ENCODE data around the gene USP6.
"Not testable (repeated sequence)": the region's sequence is repeated elsewhere in the genome, so short reads cannot be mapped to it uniquely, and the experiment has no call there.

USP6 gene

DNA sequence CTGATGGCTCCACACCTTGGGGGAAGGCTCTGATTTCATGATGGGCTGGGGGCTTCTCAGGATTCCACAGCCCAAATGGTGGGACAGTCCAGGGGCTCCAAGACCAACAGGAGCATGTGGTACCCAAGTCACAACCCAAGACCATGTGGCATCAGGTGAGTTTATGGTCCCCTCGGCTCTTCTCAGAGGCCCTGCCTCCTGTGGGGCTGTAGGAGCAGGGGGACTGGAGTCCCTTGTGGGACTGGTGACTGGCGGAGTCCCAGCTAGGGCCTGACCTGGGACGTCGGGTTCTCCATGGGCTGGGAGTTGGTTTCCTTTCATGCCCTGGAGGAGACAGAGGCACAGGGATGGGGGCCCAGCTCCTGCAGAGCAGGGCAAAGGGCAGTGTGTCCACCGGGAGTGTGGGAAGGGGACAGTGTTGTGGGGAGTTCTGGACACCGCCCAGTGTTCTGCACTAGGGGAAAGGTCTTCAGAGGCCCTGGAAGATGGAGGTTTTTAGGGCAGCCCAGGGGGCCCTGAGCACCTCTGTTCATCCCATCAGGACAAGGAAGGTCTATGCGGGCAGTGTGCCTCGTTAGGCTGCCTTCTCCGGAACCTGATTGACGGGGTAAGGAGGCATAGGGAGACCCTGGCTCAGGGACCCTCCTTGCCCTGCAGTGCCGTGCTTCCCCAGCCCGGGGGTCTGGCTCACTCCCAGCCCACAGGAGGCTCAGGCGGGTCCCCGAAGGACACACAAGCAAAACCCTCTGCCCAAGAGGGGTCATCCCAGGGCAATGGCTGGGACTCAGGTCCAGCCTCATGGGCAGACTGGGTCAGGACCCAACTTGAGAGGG is 21.0 kb downstream of the USP6 start:
- DNase-seq, result not testable (repeated sequence)

DNA sequence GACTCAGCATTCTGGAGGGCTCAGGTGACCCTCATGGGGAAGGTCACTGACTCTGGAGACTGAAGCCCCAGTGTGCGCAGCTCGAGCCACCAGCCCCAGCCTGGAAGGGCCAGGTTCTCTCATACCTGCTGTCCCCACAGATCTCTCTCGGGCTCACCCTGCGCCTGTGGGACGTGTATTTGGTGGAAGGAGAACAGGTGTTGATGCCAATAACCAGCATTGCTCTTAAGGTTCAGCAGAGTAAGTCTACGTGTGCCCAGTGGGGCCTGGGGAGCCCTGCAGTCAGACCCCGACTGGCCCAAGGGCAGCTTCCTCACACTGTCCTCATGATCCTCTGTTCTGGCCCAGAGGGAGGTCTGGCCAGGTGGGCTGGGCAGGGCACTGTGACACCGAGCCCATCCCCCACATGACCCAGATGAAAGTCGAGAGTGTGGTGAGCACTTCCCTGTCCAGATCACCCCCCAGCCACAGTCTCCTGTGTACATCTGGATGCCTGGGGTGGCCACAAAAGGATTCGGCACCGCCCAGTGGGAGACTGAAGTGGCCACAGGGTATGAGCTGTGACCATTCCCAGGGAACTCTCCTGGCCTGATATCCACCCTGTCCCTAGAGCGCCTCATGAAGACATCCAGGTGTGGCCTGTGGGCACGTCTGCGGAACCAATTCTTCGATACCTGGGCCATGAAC is 21.8 kb downstream of the USP6 start:
- not testable (repeated sequence) for DNase-seq

DNA sequence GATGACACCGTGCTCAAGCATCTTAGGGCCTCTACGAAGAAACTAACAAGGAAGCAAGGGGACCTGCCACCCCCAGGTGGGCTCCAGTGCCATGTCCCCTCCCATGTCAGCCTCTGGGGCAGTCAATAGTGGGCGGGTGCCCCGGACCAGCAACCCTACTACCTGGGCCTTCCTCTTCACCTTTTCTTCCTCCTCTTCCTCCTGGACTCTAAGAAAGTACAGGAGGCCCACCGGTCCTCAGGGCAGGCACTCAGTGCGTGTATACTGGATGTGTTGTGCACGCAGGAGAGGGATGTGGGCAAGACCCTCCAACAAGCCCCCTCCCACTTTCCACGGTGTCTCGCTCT is 22.3 kb downstream of the USP6 start:
- DNase-seq, result not testable (repeated sequence)

DNA sequence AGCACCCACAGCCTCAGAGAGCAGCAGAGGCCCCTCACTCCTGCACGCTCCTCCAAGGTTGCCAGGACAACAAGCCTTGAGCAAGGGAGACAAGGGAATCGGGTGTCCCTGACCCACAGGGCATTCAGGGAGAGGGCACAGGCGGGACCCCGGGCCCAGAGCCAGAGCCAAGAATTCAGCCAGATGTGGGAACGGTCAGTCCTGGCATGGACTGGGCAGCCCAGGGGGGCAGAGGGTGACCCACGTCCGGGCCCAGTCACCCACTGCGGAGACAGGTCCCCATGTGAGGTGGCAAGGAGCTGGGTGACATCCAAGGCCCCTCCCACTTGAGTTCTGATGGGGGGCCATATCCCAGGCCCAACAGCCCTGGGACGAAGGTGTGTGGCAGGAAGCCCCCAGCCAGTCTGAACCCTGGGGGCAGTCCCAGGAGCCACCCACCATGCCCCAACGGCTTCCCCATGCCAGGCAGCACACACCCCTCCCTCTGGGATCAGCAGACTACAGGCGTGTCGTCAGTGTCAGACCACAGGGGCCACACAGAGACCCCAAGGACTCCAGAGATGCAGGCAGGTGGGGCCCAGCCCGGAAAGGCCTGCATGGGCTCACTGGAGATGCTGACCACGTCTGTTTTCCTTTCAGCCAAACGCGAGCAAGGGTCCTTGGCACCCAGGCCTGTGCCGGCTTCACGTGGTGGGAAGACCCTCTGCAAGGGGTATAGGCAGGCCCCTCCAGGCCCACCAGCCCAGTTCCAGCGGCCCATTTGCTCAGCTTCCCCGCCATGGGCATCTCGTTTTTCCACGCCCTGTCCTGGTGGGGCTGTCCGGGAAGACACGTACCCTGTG is 23.0 kb downstream of the USP6 start:
- no peak for DNase-seq

DNA sequence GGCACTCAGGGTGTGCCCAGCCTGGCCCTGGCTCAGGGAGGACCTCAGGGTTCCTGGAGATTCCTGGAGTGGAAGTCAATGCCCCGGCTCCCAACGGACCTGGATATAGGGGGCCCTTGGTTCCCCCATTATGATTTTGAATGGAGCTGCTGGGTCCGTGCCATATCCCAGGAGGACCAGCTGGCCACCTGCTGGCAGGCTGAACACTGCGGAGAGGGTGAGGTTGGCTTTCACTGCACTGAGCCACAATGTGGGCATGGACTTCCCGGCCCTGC is 23.6 kb downstream of the USP6 start:
- no peak for DNase-seq

DNA sequence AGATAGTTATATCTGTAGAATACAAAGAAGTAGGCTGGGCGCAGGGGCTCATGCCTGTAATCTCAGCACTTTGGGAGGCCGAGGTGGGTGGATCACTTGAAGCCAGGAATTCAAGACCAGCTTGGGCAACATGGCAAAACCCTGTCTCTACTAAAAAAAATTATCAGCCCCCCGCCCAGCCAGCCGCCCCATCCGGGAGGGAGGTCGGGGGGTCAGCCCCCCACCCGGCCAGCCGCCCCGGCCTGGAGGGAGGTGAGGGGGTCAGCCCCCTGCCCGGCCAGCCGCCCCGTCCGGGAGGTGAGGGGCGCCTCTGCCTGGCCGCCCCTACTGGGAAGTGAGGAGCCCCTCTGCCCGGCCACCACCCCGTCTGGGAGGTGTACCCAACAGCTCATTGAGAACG is 27.0 kb downstream of the USP6 start:
- DNase-seq, result not testable (repeated sequence)

DNA sequence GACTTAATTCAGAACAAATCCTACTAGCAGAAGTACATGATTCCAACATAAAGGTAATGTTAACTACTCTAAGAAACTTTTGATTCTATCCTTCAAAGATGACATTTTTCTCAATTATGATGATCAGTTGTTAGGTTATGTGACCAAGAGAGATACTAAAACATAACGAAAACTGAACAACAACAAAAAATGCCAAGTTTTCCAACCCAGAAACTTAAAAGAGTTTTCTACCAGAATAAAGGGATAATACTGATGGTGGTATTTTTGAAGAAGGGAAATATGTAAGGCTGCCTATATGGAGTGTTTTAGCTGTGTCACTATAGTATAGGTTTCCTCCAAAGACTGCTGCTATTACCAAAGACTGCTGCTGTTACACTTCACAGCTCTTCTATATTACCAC is 30.3 kb downstream of the USP6 start:
- DNase-seq, result not testable (repeated sequence)

DNA sequence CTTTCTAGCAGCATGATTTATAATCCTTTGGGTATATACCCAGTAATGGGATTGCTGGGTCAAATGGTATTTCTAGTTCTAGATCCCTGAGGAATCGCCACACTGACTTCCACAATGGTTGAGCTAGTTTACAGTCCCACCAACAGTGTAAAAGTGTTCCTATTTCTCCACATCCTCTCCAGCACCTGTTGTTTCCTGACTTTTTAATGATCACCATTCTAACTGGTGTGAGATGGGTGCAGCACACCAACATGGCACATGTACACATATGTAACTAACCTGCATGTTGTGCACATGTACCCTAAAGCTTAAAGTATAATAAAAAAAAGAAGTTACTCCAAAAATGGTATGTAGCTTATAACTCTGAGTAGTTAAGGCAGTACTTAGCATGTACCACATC is 44.9 kb downstream of the USP6 start:
- DNase-seq, result not testable (repeated sequence)

DNA sequence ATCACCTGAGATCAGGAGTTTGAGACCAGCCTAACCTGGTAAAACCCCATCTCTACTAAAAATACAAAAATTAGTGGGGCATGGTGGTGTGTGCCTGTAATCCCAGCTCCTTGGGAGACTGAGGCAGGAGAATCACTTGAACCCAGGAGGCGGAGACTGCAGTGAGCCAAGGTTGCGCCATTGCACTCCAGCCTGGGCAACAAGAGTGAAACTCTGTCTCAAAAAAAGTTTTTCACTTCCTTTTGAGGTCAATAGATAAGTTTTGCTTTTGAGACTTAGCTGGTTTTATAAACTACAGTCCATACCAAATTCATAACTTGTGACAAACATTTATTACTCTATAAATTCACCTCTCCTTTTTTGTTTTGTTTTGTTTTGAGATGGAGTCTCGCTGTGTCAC is 46.0 kb downstream of the USP6 start:
- DNase-seq, result not testable (repeated sequence)

DNA sequence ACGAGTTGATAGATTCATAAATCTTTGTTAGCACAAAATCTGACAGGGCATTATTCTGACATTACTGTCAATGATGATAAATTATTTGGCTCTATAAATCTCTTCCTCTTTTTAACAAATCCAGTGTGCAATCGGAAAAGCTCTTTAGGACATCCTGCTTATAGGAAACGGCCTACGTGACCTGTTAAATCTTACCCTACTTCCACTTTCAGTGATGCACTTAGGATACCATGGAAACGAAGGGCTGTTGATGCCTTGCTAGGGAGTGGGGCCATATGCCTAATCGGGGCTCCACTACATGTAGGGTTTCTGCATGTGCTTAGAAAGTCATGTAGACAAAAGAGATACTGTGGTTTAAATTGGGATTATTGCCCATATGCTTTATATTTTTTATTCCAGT is 48.6 kb downstream of the USP6 start:
- no peak for DNase-seq

DNA sequence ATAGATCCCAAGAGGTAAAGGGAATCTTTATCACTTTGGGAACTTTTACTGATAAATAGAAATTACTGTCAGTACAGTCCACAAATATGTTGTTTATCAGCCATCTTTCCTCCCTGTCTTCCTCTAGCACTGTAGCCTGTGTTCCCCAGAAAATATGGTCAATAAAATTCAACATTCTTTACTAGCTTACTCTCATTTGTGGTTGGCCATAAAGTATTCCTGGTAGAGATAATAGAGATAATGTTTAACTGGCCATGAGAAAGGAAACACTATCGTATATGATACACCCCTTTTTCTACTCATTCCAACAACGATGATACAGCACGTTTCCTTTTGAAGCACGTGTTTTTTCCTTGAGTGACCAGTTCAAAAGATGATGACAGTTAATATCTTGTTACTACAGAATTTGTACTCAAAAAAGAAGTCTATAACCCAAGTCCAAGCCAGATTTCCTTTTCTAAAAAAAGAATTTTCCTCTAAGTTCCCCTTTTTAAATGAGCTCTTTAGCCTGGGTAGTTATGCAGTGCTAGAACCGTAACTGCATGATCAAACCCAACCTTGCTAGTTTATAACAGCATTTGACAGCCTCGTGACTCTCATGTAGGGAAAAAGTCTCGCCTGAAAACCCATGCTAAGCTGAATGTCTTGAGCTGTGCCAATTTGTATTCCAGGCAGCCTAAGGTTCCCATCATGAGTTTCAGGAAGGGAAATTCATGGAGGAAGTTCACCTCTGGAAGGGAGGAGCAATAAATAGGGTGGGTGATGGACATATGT is 50.1 kb downstream of the USP6 start:
- not testable (repeated sequence) for DNase-seq

DNA sequence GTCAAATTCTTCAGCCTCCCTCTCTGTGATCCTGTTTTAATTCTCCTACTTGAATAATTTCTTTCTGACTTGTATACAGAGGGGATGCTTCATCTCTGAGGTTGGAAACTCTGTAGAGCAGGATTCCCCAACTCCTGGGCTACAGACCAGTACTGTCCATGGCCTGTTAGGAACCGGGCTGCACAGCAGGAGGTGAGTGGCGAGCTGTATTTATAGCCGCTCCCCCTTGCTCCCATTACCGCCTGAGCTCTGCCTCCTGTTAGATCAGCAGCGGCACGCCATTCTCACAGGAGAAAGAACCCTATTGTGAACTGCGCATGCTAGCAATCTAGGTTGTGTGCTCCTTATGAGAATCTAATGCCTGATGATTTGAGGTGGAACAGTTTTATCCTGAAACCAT is 59.2 kb downstream of the USP6 start:
- not testable (repeated sequence) for DNase-seq

DNA sequence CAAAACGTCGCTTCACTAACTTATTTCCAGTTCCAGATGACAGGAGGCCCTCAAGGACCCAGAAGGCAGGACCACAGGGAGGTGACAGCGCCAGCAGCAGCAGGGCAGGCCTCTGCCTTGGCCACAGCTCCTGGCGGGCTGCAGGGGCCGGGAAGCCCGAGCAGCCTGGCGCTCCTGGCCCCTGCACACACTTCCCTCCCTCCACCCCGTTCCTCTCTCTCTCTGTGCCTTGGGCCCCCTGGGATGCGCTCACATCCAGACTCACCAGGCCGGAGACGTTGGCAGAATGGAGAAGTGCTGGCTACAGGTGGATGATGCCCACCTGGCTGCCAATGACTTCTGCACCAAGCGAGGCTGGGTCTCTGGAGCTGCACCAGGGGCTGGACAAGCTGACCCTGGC is 63.2 kb downstream of the USP6 start:
- no peak for DNase-seq

DNA sequence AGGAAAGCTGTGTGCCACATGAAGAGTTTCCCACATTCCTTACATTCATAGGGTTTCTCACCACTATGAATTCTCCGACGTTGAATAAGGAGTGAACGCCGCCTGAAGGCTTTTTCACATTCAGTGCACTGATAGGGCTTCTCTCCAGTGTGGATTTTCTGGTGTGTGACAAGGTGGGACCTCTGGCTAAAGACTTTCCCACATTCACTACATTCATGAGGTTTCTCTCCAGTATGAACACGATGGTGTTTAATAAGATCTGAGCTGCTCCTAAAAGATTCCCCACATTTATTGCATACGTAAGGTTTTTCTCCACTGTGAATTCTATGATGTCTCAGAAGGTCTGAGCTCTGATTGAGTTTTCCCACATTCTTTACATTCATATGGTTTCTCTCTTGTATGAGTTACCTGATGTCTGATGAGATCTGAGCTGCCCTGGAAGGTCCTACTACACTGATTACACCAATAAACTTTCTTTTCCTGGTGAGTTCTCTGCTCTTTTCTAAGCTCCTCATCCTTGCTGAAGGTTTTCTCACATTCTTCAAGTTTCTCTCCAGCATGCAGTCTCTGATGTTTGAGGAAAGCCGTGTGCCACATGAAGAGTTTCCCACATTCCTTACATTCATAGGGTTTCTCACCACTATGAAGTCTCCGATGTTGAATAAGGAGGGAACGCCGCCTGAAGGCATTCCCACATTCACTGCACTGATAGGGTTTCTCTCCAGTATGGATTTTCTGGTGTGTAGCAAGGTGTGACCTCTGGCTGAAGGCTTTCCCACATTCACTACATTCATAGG is 65.9 kb downstream of the USP6 start:
- DNase-seq, result no peak

DNA sequence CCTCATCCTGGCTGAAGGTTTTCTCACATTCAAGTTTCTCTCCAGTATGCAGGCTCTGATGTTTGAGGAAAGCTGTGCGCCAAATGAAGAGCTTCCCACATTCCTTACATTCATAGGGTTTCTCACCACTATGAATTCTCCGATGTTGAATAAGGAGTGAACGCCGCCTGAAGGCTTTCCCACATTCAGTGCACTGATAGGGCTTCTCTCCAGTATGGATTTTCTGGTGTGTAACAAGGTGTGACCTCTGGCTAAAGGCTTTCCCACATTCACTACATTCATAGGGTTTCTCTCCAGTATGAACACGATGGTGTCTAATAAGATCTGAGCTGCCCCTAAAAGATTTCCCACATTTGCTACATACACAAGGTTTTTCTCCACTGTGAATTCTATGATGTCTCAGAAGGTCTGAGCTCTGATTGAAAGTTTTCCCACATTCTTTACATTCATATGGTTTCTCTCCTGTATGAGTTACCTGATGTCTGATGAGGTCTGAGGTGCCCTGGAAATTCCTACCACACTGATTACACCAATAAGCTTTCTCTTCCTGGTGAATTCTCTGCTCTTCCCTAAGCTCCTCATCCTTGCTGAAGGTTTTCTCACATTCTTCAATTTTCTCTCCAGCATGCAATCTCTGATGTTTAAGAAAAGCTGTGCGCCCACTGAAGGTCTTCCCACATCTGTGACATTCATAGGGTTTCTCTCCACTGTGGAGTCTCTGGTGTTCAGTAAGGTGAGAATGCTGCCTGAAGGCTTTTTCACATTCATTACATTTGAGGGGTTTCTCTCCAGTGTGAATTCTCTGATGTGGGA is 67.0 kb downstream of the USP6 start:
- DNase-seq, result no peak

DNA sequence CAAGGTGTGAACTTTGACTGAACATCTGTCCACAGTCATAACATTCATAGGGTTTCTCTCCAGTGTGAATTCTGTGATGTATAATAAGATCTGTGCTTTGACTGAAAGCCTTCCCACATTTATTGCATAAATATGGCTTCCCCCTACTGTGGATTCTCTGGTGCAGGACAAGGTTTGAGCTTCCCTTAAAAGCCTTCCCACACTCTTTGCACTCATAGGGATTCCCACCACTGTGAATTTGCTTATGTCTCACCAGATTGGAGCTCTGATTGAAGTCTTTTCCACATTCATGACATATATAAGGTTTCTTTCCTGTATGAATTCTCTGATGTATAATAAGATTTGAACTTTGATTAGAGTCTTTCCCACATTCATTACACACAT is 67.6 kb downstream of the USP6 start:
- no peak for DNase-seq

DNA sequence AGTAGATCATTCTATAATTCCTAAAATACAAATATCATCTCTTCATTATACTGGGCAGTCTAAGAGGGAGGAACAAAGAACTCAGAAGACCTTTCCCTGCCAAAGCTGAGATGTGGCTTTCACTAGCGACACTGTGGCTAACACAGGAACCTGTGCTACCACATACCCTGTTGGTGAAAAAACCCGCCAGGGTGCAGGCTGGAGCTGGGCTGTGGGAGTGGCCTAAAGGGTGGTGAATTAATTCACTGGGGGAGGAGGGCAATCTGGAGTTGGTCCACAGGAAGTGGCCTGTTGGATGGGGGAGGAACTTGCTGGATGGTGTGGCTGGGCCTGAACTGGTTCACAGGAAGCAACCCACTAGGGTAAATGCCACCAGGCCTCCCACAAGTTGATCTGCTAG is 68.5 kb downstream of the USP6 start:
- DNase-seq, result no peak

DNA sequence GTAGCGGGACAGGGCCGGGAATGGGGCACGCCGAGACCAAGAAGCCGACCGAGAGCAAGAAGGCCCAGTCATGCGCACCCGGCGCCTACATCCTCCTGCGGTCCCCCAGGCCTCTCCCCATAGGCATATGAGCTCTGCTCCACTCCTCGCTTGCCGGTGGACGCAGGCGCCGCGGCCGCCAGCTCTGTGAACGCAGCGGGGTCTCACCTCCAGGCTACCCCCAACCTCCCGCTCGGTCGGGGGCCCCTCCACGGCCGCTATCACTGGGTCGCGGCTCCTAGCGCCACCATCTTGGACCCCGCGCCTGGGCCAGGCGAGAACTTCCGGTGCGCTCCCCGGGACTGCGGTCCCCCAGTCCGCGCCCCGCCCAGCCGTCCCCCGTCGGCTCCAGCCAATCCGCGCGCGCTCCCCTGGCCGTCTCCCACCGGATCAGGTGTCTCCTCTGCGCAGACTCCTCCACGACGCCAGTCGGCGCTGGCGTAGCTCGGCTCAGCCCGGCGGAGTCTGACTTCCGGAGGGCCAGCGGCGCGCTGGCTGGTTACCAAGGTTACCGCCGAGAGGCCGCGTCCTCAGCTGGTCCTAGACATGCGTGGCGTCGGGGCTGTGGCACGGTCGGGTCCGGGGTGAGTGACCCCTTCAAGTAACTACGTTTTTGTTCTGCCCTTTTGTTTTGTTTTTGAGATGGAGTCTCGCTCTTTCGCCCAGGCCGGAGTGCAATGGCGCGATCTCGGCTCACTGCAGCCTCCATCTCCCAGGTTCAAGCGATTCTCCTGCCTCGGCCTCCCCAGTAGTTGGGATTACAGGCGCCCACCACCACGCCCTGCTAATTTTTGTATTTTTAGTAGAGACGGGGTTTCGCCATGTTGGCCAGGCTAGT is 75.9 kb downstream of the USP6 start, which contains the start of gene ZNF594:
Gene ZNF594, minus strand, starts transcription at position 328 of the 877 bp plus-strand sequence. CDS start 7,612 bp downstream, outside the sequence.
- DNase-seq, result peak; percentile 95

DNA sequence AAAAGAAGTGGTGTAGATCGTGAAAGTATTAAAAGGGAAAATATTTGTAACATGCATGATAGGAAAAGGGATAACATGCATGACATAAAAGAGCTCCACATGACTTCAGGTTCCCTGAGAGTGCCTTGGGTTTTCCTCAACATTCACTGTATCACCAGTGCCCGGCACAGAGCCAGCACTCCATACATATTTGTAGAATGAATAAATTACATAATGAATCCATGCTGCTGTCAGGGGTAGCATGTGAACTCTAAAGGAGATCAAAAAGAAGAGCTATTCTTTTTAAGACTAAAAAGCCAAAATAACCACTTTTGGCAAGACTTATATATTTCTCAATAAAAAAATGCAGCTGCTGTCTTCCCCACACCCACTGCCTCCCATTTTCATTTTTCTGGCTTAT is 78.5 kb downstream of the USP6 start:
- no peak for DNase-seq

DNA sequence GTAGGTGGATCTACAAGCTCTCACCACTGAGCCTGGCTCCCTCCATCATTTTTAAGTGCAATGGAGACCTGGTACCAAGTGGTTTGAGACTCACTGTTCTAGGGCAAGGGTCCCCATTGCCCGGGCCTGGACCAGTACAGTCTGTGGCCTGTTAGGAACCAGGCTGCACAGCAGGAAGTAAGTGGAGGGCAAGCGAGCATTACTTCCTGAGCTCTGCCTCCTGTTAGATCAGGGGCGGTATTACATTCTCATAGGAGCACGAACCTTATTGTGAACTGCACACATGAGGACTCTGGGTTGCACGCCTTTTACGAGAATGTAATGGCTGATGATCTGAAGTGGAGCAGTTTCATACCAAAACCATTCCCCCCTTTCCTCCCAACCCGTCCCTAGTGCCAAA is 82.6 kb downstream of the USP6 start:
- no peak for DNase-seq
